ENCODE measurements around the gene CMBL.
"Not testable (repeated sequence)": the region's sequence is repeated elsewhere in the genome, so short reads cannot be mapped to it uniquely, and the experiment has no call there.

Gene CMBL

DNA sequence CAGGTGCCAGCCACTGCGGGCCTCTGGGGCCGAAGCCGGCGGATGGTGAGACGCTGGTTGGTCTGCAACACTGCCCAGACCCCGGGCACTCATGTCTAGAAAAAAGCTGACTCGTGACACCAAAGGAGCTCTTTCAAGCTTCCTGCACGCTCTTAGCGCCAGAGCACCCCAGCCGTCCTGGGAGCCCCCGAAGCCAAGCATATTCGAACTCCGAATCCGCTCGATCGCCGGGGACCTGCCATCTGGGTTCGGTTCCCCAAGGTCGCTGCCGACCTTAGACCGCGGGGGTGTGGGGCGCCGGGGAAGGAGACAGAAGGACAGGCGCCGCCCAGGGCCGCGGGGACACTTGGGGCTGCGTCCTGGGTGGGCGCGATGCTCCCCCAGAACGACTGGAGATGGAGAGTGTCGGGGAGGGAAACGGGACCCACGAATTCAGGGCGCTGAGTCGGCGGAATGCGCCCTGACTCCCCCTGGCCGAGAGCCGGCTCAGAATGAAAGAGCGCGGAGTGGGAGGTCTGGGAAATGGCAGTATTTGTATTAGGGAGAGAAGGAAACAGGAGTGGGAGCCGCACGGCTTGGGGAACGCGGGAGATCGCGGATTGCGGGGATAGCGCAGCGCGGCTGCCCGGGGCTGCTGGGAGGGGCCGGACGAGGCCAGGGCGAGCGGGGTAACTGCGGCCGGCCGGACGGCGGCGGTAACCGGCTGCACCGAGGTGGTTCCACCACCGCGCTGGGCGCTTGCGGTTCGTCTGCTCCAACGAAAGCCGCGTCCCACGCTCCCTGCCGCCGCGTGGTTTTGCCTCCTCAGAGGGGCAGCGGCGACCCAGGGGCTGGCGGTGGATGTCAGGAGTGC is 25.7 kb upstream of the CMBL start:
- no peak for DNase-seq (ENCODE audit: low read depth in 2 of 2)

DNA sequence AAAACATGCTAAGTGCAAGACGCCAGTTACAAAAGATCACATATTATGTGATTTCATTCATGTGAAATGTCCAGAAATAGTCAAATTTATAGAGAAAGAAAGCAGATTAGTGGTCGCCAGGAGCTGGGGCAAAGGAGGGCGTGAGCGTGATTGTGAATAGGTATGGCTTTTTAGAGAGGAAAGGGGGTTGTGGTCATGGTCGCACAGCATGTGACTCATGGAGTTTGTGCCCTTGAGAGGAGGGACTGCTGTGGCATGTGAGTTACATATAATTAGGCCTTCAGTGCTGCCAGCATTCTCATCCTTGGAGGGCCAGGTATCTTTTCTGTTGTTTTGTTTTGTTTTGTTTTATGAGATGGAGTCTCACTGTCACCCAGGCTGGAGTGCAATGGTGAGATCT is 24.6 kb upstream of the CMBL start:
- DNase-seq (ENCODE audit: low read depth in 2 of 2) = no peak

DNA sequence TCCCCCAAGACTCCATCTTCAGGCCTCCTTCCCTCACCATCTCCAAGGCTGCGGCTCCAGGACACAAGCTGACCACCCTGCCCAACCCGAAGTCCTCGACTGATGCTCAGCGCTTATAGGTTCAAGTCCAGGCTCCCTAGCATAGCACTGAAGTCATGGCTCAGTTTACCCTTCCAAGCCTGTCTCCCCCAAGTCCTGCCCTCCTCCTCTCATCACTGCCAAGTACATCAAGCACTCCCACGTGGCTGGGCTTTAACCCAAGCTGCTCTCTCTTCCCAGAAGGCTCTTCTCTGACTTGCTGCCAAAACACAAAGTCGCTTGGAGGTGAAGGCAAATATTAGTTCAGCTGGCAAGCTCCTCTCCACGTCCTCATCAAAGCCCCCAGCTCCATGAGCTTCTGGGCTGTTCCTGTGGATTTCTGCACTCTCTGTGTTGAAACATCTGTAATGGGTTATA is 23.7 kb upstream of the CMBL start:
- DNase-seq (ENCODE audit: low read depth in 2 of 2) = no peak

DNA sequence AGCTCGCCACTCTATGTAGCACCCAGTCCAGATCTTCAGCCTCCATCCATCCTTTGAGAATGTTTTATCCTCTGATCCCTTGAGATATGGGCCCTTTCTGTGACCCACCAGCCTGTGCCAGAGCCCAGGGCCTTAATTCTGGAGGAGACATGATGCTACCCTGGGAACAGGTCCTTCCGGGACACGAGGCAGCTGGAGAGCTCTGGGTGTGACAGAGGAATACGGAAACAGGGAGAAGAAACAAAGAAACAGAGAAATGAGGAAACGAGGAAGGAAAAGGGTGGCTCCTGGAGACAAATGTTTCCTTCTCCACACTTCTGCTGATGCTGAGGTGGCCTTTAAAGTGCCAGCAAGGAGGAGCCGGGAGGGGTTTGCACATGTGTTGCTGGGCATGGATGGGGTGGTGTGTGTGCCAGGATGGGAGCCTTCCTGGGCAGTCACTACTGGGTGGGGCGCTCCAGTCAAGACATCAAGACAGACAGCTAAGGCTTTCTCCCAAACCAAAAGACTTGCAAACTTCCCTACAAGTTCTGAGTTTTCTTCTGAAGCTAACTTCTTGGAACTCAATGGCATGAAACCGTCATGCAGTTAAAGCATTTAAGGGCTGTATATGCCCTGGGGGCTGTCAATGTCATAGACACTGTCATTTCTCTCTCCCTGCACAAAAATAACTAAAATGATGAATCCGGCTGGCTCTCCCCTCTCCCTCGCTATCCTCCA is 23.0 kb upstream of the CMBL start:
- no peak for DNase-seq (ENCODE audit: low read depth in 2 of 2)

DNA sequence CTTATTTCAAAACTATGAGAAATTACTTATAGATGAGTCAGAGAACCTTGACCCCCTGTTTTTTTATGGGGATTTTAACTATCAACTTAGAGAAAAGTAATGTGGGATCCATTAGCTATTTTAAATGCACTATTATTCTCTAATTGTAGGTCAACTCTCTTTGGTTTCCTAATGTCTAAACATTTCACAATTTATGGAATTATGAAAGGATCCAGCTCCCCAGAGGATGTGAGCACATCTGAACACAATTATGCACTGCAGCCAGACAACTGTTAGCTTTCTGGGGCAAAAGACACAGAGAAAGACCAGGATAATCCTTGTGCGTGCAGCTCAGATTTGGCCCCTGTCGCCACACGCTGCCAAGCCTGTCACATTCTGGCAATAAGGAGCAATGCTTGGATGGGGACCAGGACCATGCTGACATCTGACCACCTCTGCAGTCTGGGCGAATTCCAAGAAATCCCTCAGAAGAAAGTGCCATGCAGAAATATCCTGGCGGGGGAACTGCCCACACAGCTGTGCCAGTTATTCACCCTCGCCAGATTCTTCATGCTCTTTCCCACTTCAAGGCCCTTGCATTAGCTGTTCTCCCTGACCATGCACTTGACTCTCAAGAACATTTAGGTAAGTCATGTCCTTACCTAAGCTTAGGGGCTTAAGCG is 22.2 kb upstream of the CMBL start:
- DNase-seq (ENCODE audit: low read depth in 2 of 2) = no peak

DNA sequence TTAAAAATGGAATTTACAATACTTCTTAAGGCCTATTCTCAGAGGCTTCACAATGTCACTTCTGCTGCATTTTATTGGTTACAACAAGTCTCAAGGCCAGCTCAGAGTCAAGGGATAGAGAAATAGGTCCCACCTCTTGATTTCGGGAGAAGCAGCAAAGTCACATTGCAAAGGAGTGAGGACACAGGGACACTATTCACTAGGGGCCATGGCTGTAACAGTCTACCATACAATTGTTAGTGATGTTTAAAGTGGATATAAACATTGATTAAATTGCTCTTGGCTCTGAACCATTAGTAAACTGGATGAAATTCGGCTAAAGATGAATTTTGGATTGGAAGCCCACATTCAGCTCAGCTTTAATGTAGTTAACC is 21.7 kb upstream of the CMBL start:
- no peak for DNase-seq (ENCODE audit: low read depth in 2 of 2)

DNA sequence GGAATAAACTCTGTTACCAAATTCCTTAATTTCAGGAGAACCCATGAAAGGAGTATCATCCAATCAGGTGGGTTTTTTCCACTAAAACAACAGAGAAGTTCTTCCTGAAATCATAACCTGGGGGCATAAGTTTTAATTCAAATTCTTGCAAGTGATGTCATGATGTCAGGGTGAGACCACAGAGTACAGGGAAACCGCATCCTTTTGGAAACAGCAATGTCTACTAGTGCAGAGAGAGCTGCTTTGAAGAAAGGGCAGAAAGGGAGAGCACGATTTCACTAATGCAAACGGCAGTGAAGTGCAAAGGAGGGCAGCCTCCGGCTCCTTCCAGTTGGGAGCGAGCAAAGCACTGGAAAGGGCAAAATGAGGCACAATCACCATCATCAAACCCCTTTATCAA is 20.6 kb upstream of the CMBL start:
- DNase-seq (ENCODE audit: low read depth in 2 of 2) = no peak

DNA sequence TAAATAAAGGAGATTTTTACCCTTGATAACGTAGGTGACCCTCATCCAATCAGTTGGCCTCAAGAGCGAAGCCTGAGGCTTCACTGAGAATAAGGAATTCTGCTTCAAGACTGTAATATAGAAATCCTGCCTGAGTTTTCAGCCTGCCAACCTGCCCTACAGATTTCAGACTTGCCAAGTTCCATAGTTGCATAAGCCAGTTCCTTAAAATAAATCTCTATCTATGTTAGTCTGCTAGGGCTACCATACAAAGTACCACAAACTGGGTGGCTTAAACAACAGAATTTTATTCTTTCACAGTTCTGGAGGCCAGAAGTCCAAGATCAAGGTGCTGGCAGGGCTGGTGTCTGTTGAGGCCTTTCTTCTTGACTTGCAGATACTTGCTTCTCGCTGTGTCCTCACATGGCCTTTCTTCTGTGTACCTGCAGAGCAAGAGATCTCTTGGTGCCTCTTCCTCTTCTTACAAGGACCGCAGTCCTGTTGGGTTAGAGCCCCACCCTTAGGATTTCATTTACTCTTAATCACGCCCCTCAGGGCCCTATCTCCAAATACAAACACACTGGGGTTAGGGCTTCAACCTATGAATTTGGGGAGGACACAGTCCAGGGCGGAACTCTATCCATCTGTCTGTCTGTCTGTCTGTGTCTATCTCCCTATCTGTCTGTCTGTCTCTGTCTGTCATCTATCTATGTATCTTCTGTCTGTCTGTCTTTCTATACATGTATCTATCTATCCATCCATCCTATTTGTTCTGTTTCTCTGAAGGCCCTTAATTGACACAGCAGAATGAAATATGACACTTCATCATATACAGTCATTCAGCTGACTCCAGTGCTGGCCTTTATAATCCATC is 17.0 kb upstream of the CMBL start:
- no peak for DNase-seq (ENCODE audit: low read depth in 2 of 2)

DNA sequence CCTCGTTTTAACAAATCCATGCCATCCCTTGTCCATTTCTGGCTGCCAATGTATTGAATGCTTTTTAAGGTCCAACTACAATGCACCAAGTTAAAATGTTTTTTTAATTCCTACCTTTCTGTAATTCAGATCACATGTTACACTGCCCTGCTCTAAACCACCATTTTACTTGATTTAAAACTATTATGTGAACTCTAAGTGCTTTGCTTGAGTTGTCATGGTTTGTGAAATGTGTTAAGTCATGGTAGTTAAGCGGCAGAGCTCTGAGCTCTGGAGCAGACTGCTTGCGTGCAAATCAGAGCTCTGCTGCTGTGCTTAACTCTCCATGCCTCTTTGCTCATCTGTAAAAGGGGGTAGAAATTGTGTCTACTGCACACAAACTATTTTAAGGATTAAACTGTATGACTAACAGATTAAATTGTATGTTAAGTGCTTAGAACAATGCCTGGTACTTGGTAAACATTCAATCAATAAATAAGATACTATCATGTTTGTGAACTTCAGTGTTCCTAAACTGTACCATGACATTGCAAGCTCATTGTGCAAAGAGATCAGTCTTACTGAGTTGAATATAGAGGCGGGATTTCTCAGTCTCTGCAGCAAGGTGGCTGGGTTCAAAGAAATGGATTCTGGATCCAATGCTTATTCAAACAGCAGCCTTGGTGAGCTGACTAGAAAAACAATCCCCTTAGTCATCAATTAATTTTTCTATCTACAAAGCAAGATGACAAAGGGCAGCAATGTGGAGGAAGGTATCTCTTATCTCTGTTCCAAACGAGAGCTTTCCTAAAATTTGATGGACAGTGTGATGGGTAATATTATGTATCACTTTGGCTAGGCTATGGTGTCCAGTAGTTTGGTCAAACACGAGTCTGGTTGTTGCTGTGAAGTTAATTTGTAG is 16.1 kb upstream of the CMBL start:
- DNase-seq (ENCODE audit: low read depth in 2 of 2) = no peak

DNA sequence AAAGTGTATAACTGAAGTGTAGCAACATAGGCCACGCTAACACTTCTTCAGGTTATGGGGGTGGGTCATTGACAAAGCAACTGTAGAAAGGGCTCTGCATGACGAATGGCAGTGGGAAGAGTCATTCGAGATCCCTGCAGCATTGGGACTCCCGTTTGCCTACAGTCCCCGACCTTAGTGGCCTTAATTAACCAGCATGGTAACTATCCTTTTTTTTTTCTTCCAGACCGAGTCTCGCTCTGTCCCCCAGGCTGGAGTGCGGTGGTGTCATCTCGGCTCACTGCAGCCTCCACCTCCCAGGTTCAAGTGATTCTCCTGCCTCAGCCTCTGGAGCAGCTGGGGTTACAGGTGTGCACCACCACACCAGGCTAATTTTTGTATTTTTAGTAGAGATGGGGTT is 14.2 kb upstream of the CMBL start:
- DNase-seq (ENCODE audit: low read depth in 2 of 2) = no peak

DNA sequence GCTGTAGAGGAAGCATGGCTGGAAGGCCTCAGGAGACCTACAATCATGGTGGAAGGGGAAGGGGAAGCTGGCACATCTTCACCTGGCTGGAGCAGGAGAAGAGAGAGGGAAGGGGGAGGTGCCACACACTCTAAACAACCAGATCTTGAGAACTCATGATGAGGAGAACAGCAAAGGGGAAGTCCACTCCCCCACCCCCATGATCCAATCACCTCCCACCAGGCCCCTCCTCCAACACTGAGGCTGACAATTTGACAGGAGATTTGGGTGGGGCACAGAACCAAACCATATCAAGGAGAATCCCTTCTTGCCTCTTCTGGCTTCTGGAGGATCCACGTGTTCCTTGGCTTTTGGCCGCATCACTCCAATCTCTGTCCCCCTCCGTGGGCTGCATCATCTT is 13.1 kb upstream of the CMBL start:
- DNase-seq (ENCODE audit: low read depth in 2 of 2) = no peak

DNA sequence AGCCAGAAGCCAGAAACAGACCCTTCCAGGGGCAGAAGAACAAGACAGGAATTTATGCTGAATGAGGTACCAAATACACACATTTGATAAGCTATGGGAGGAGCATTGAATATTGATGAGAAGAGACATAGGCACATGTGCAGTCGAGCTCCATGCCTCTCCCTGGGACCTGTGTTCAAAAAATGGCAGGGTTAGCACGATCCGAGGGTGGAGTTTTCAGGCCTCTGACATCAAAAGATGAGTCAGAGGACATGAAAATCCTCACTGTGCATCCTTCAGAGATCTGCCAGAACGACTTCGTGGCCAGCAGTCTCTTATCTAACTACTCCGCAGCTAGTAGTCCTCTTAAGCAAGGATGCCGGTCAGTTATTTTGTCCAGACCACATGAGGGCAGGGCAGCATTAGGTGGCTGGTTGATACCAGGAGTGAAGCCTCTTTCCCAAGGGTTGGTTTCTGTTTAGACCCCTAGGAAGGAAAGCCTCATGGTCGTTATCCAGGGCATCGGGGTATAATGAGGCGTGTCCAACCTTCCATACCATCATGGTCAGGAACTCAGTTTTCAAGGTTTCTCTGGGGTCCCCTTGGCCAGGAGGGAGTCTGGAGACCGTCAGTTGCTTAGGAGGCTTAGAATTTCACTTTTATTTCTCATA is 11.6 kb upstream of the CMBL start:
- DNase-seq (ENCODE audit: low read depth in 2 of 2) = no peak

DNA sequence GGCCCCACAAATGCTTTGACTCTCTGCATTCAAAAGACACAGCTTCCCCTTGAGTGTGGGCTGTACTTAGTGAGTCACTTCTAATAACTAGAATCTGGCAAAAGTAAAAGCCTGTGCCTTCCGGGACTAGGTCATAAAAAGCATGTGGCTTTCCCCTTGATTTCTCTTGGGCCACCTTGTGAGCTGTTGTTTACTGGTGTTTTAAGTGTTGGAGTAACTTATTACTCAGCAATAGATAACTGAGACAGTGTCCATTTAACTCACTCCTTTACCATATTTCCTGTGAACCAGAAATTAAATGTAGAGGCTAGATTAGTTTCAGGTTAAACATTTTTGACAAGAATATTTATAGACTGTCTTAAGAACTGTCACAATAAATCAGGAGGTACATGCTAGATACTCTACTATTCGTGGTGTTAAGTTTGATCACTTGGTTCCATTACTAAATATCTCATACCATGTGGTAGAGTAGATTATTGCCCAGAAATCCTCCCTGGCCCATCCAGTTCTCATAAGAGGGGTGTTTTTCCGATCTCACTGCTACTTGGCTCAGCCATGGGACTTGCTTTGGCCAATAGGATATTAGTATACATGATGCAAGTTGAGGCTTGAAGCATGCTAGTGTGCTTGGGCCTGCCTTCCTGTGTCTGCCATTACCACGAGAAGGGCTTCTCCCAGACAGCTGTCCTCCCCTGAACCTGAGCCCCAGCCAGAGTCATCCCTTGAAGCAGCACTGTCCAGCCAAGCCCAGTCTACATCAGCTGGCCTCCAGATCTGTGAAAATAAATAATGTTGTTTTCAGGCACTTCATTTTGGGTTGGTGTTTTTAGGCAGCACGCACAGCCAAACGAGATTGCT is 10.4 kb upstream of the CMBL start:
- no peak for DNase-seq (ENCODE audit: low read depth in 2 of 2)

DNA sequence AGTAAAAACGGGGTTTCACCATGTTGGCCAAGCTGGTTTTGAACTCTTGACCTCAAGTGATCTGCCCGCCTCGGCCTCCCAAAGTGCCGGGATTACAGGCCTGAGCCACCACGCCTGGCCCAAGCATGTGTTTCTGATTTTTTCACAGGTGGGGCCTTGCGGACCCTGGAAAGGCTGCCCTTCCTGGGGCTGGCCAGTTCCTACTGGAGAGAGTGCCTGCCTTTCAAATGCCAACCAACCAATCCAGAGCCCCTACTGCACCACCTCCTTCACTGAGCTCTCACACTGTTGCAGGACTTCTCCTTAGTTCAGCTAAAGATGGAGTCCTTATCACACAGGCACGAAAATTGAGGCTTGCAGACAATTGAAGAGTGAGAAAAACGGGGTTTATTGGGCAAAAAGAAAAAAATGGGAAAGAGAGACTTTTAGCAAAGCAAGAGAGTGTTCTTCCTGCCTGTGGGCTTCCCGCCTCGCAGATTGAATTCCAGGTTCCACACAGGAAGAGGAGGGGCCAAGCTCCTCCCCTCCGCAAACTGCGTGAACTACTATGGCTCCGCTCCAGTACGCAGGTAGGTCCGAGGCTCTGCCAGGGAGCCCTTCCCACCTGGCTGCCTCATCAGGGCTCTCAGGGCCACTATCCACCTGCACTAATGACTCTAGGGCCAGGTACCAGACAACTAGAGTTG is 8.3 kb upstream of the CMBL start:
- DNase-seq (ENCODE audit: low read depth in 2 of 2) = no peak

DNA sequence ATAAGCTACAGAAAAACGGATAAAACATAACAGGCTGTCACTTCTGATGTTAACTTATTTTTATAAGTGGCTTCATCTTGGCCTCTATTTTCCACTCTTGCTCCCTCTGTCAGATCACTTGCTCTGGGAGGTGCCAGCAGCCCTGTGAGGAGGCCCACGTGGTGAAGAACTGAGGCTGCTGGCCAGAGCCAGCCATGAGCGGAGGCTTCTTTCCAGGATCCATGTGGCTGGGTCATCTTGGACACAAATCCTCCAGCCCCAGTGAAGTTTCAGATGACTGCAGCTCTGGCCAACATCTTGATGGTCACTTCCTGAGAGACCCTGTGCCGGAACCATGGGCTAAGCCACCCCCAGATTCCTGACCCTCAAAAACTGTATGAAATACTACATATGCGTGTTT is 7.5 kb upstream of the CMBL start:
- no peak for DNase-seq (ENCODE audit: low read depth in 2 of 2)

DNA sequence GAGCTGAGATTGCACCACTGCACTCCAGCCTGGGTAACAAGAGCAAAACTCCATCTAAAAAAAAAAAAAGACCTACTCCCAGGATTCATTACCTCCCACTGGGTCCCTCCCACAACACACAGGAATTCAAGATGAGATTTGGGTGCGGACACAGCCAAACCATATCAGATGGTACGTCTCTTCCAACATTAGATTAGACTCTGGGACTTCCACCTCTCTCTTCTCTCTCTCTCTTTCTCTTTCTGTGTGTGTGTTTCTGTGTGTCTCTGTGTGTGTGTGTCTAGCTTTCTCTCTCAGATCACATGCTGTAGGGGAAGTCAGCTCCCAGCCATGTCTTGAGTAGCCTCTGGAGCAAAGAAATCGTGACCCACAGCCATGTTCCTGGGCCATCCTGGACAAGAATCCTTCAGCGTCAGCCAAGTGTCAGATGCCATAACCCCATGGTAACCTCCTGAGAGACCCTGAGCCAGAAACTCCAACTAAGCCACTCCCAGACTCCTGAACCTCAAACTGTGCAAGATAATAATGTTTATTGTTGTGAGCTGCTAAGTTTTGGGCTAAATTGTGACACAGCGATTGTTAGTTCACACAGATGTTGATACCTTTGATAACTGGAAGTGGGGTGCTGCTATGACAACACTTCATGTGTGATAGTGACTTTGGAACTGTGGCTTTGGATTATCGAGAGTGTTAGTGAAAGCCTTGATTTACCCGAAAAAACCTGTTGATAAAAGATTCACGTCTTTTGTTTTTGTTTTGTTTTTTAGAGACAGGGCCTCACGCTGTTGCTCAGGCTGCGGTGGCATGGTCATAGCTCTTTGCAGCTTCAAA is 4.1 kb upstream of the CMBL start:
- DNase-seq (ENCODE audit: low read depth in 2 of 2) = no peak

DNA sequence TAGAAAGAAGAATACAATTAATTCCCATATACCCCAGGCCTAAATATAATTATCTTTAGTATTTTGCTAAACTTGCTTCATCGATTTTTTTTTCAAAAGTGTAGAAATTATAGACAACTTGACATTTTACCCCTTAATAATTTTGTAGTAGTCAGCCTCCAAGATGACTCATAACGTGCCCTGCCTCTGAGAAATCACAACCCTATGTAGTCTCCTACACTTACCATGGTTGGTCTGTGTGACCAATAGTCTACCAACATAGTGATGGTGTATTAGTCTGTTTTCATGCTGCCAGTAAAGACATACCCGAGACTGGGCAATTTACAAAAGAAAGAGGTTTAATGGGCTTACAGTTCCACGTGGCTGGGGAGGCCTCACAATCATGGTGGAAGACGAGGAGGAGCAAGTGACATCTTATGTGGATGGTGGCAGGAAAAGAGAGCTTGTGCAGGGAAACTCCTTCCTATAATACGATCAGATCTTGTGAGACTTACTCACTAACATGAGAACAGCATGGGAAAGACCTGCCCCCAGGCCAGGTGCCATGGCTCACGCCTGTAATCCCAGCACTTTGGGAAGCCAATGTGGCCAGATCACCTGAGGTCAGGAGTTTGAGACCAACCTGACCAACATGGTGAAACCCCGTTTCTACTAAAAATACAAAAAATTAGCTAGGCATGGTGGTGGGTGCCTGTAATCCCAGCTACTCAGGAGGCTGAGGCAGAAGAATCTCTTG is 3.3 kb upstream of the CMBL start:
- not testable (repeated sequence) for DNase-seq (ENCODE audit: low read depth in 2 of 2)

Measured in stimulated activated CD4-positive, alpha-beta T cell treated with anti-CD3 and anti-CD28 coated beads, Interleukin-12 subunit alpha, Interleukin-12 subunit beta, amount 100 ng/mL, for 24 hours (primary cell).